Cardiac muscle cell (in vitro differentiated cells and primary cell): ENCODE results near the gene ZNG1B. TPM values are rescaled to one million over a fixed set of nuclear protein-coding genes. Genes with fewer than 3 reads are reported as not detected.
A peak's percentile ranks its signal among the peaks of the same experiment; 100 is the strongest.
"Not testable (repeated sequence)": the region's sequence is repeated elsewhere in the genome, so short reads cannot be mapped to it uniquely, and the experiment has no call there.

Experiments used
- DNase-seq, 2 donors: peaks; one replicate each; pipeline versions ENCODE4 v3.0.0 to v3.0.0-alpha.2; 2010 to 2017; ENCODE audit warnings: low read depth in 1 of 2, low spot score in 1 of 2
- H3K27ac ChIP-seq: fragments of 200-600 bp; sonication (generic); 2 replicates; pipeline ENCODE4 v1.5.1; 2016
- H3K27me3 ChIP-seq: fragments of 200-600 bp; sonication (generic); 2 replicates; pipeline ENCODE4 v1.6.0; 2016; ENCODE audit warnings: control low read depth
- H3K36me3 ChIP-seq: fragments of 200-600 bp; sonication (generic); 2 replicates; pipeline ENCODE4 v1.5.1; 2016; ENCODE audit warnings: control low read depth
- H3K4me1 ChIP-seq: fragments of 200-600 bp; sonication (generic); 2 replicates; pipeline ENCODE4 v1.8.1; 2017; ENCODE audit warnings: low read depth, mild to moderate bottlenecking, mixed run types
- H3K4me3 ChIP-seq: fragments of 200-600 bp; sonication (generic); 2 replicates; pipeline ENCODE4 v1.5.1; 2016; ENCODE audit warnings: mild to moderate bottlenecking
- H3K9me3 ChIP-seq: fragments of 200-600 bp; sonication (generic); 2 replicates; pipeline ENCODE4 v1.5.1; 2017; ENCODE audit warnings: low read depth, mild to moderate bottlenecking, control low read depth
- polyA plus RNA-seq: library from polyadenylated mRNA; unstranded; fragments of >200 nt; fragmentation: Nextera tagmentation; extraction: Ambion mirVana; gene quantifications from 2 replicates; pipeline ENCODE4 v1.2.1, GENCODE V29; 2016
- total RNA-seq: library from RNA; depleted of rRNA; stranded (reverse); fragments of >200 nt; gene quantifications from 2 replicates; pipeline ENCODE4 v1.2.3, GENCODE V29; 2016

ZNG1B gene
- total and polyA plus RNA-seq, 2 experiments from 2014 or later, result 48.0 to 138 TPM

DNA sequence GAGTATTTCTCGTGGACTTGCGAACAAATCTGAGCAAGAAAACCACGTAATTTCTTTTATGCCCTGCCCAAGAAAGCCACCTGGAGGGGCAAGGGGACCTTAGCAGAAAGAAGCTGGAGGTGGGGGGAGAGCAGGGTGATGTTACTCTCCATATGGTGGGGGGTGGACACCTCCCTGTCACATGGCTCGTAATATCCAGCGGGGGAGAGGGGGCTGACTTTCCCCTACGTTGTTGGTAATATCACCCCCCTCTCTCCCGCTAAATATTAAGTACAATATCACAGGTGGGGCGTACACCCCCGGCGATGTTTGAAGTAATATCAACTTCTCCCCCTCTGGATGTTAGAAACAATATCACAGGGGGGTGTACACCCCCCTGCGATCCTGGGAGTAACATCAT lies 70.7 kb downstream of the ZNG1B start:
- H3K9me3 ChIP-seq, H3K4me1 ChIP-seq, DNase-seq, H3K4me3 ChIP-seq, H3K27ac ChIP-seq, H3K36me3 ChIP-seq: not testable (repeated sequence)
- H3K27me3 ChIP-seq, result peaks cover 73% of the 10 kb centered on the region

DNA sequence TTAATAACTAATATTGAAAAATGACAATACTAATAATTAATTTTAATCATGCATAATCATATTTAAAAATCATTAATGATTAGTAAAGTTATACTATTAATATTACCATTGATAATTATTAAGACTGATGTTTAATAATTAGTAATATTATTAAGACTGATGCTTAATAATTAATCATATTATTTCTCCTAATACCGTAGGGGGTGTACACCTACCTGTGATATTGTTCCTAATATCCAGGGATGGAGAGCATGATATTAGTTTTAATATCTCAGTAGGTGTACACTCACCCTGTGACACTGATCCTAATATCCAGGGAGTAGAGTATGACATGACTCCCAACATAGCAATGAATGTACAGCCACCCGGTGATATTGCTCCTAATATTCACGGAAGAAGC lies 73.4 kb downstream of the ZNG1B start:
- not testable (repeated sequence) for H3K4me3 ChIP-seq, DNase-seq, H3K4me1 ChIP-seq, H3K27ac ChIP-seq, H3K36me3 ChIP-seq, H3K9me3 ChIP-seq
- peaks cover 59% of the 10 kb centered on the region for H3K27me3 ChIP-seq

DNA sequence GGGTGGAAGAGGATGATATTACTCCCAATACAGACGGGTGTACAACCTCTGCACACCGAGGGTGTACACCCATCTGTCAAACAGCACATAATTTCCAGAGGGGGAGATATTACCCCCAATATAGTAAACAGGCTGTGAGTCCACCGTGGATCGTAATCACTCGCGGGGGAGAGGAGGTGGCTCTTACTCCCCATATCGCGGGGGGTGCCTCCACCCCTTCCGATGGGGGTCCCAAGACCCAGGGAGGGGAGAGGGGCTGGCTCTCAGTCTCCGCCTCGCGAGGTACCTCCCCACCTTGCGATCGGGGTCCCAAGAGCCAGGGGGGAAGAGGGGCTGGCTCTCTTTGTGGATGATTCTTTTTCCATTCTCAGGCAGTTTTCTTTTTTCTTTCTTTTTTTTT lies 74.4 kb downstream of the ZNG1B start:
- H3K4me3 ChIP-seq, DNase-seq, H3K27ac ChIP-seq, H3K9me3 ChIP-seq, H3K36me3 ChIP-seq, H3K4me1 ChIP-seq: not testable (repeated sequence)
- H3K27me3 ChIP-seq, result peaks cover 50% of the 10 kb centered on the region

DNA sequence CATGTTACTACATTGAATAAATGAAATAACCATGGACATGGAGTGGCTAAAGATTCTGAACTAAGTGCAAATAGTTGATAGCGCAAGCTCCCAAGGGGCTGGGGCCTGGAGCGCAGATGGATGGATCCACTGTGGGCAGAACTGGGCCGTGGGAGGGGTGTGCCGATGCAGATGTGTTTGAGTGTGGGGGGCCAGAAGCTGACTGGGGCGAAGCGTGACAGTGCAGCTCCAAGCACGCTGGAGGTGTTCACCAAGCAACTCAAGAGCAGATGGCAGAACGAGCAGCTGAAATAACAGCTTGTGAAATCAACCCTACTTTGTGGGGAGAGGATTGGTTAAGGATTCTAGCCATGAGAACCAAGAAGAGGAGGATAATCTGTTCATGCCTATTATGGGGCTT lies 78.0 kb downstream of the ZNG1B start:
- H3K4me1 ChIP-seq, H3K27ac ChIP-seq, H3K4me3 ChIP-seq, H3K9me3 ChIP-seq, H3K36me3 ChIP-seq, DNase-seq: not testable (repeated sequence)
- H3K27me3 ChIP-seq, result peaks cover 20% of the 10 kb centered on the region

DNA sequence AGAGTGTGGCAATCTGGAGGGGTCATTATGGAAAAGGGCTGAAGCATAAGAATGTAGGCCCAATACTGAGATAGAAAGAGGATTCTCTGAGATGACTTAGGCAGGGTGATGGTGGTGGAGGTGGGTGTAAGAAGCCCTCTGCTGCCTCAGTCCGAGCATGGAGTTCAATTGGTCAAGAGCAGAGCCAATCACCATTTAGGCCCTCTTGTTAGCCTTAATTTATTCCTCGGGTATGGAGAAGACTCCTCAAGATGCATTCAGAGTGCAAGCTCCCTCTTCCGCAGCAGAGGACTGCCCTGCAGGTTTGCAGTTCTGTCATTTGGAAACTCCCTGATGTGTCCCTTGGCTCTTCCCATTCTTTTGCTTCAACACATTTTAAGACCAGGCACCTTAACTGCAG lies 78.5 kb downstream of the ZNG1B start:
- H3K9me3 ChIP-seq, H3K36me3 ChIP-seq: not testable (repeated sequence)
- H3K27me3 ChIP-seq, result peaks cover 20% of the 10 kb centered on the region

DNA sequence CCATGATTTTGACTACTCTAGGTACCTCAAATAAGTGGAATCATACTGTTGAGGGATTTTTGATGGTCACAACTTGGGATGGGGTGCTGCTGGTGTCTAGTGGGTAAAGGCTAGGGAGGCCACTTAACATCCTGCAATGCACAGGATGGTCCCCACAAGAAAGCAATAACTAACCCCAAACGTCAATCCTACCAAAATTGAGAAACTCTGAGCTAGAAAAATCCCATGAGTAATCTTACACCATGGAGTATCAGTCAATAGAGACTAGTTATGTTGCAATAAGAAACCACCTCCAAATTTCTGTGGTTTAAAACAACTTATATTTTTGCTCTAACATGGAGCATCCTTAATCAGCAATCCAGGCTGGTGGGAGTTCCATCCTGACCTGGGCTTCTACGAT lies 79.5 kb downstream of the ZNG1B start:
- H3K27ac ChIP-seq, H3K4me3 ChIP-seq, DNase-seq, H3K4me1 ChIP-seq, H3K36me3 ChIP-seq, H3K9me3 ChIP-seq: not testable (repeated sequence)
- H3K27me3 ChIP-seq, result peaks cover 12% of the 10 kb centered on the region

More for the DNA sequence above, 78.5 kb downstream of the ZNG1B start:
- H3K27ac ChIP-seq, H3K4me1 ChIP-seq, DNase-seq, H3K4me3 ChIP-seq: not testable (repeated sequence)

DNA sequence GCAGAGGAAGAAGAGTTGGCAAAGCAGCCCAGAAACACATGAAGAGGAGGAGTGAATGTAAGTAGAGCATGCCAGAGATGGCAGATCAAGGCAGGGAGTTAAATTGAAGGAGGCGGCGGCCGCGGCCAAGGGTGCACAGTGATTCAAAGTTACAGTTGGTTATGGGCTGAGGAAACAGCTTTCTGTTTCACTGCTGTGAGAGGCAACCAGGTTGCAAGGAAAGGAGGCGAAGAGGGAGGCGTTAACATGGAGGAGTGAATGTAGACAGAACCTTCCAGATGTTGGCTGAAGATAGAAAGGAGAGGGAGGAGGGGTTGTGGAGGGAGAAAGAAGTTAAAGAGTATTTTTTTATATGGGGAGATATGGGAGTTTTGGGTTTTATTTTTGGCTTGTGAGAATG lies 83.3 kb downstream of the ZNG1B start:
- H3K4me1 ChIP-seq, H3K4me3 ChIP-seq, DNase-seq, H3K27me3 ChIP-seq, H3K9me3 ChIP-seq, H3K27ac ChIP-seq, H3K36me3 ChIP-seq: not testable (repeated sequence)

DNA sequence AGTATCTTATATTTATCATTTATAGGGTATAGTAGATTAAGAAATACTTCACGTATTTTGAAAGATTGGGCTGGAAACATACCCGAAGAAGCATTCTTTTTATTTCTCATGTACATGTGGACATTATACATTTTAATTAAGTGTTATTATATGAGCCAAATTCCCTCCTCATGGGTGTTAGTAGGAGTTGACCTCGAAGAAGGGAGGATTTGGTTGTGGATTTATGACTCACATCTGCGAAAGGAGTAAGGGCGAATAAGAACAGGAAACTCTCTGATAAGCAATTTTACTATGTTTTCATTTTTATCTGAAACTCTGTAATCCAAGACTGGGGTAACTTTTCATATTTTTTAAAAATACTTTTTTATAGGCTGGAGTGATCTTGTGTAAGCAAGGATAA lies 84.0 kb downstream of the ZNG1B start:
- DNase-seq, result peak in 1 of 2 donors; percentile 38
- not testable (repeated sequence) for H3K27ac ChIP-seq, H3K36me3 ChIP-seq, H3K4me3 ChIP-seq, H3K27me3 ChIP-seq, H3K4me1 ChIP-seq, H3K9me3 ChIP-seq

DNA sequence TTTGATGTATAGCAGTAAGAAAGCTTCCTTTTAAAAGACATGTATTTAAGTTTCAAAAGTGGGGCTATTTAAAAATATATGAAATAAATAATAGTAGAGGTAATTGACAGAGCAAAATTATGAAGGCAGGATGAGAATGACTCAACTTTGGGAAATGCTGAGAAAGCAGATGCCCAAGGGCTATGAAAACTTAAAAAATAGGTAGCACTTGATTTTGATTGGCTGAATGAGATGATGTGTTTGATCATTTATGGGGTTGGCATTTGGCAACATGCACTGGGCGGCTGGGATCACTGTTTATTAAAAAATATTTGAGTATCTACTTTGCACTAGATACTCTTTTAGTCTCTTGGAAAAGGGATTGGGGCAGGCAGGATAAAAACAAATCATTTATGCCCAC lies 87.5 kb downstream of the ZNG1B start:
- H3K27ac ChIP-seq, H3K27me3 ChIP-seq, H3K9me3 ChIP-seq, H3K36me3 ChIP-seq, H3K4me3 ChIP-seq, H3K4me1 ChIP-seq, DNase-seq: not testable (repeated sequence)

DNA sequence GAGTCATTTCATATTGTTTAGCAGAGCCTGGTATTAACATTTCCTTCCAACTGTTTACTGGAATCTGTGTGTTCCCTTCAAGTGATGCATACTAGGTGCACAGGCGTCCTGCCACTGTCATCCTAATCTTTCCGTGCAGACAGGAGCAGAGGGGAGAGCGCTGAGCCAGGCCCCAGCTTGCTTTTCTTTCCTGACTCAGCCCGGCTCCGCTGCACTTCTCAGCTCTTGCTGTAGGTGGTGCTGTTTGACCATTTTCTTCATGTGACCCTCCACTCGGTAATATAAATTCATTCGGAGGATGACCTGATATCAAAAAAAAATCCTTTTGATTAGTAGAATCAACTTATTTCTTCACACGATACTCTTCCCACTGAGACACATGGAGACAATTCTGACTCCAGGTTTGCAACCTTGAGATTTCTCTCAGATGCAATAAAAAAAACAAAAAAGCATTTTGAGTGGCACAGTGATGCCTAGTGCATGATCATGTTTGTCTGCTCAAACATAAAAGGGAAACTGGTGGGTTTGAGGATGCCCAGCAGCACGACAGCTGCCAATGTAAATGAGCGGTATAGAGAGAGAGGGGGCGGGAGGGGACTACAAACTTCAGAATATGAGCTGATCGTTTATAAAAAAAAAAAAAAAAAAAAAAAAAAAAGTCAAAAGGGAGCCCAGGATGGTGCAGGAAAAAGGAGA lies 90.0 kb downstream of the ZNG1B start:
- H3K4me3 ChIP-seq, H3K27me3 ChIP-seq, H3K9me3 ChIP-seq, H3K27ac ChIP-seq, H3K36me3 ChIP-seq, DNase-seq, H3K4me1 ChIP-seq: not testable (repeated sequence)

DNA sequence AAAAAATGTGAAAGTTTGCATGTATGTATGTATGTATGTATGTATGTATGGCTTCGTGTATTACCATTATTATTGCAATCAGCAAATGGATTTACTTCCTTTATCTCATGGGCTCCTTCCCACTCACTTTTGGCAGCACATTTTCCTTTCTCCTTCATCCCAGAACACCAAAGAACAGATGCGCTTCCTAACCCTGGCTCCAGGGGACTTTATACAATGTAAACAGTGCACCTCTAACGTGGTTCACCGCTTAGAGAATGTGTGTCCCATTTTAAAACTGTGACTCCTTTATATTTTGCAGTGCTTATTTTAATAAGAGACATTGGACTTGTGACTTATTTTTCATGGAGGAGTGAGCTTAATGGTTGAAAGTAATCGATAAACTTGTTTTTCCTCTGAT lies 90.6 kb downstream of the ZNG1B start:
- not testable (repeated sequence) for H3K9me3 ChIP-seq, H3K4me1 ChIP-seq, H3K36me3 ChIP-seq

DNA sequence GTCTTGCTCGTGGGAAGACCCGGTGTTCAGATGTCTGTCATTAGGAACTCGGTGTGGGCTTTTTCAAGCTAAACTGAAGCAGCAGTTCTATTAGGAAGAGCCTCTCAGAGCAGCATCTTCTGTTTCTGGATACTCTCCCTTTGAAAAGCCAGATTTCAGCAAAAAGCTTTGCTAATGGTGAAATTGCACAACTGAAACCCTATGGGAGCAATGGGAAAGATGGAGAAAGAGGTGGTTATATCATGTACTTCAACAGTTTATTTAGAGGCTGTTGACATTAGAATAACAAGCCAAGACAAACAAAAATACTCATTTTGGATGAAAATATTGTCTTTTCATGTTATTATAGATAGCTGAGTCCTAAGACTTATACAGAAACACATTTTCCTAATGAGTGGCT lies 91.4 kb downstream of the ZNG1B start:
- not testable (repeated sequence) for H3K9me3 ChIP-seq, H3K4me3 ChIP-seq, H3K36me3 ChIP-seq, H3K27ac ChIP-seq, H3K27me3 ChIP-seq, H3K4me1 ChIP-seq, DNase-seq

More for the DNA sequence above, 90.6 kb downstream of the ZNG1B start:
- DNase-seq, H3K27ac ChIP-seq, H3K4me3 ChIP-seq, H3K27me3 ChIP-seq: not testable (repeated sequence)

DNA sequence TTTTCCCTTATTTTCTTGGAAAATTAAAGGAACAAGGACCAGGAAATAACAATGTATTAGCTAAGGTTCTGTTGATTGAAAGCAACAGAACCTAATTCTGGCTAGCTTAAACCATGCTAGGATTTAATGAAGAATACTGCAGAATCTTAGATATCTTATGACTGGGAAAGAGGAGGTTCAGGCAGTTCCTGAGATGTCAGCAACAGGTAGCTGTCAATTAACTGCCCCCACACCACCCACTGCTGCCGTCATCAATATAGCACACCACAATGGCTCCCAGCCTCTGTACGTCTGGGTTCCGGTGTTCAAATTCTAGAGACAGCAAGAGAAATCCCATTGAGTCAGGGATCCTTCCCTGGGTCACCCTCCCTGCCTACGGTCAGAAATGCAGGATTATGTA lies 95.5 kb downstream of the ZNG1B start:
- not testable (repeated sequence) for H3K4me1 ChIP-seq, H3K4me3 ChIP-seq
- H3K27me3 ChIP-seq, result peaks cover 14% of the 10 kb centered on the region

DNA sequence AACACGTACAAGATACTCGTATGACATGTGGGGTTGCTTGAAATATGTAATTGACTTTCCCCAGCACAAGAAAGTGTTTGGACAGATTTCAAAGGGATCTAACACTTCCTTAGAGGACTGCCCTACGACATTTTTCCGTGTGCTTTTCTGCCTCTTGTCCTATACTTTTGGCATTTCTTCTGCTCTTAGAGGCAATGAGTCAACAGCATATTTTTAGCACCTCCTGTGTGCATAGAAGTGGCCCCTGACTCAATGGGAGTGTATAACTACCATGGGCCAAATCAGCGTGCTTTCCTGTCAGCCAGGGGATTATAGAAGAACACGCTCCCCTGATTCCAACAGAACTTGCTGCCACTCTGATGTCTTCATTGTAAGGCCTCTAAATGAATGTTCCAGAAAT lies 99.1 kb downstream of the ZNG1B start:
- H3K4me3 ChIP-seq, H3K9me3 ChIP-seq, H3K27ac ChIP-seq, DNase-seq, H3K4me1 ChIP-seq, H3K36me3 ChIP-seq: not testable (repeated sequence)
- H3K27me3 ChIP-seq, result peaks cover 24% of the 10 kb centered on the region

More for the DNA sequence above, 95.5 kb downstream of the ZNG1B start:
- DNase-seq, H3K27ac ChIP-seq, H3K9me3 ChIP-seq, H3K36me3 ChIP-seq: not testable (repeated sequence)

DNA sequence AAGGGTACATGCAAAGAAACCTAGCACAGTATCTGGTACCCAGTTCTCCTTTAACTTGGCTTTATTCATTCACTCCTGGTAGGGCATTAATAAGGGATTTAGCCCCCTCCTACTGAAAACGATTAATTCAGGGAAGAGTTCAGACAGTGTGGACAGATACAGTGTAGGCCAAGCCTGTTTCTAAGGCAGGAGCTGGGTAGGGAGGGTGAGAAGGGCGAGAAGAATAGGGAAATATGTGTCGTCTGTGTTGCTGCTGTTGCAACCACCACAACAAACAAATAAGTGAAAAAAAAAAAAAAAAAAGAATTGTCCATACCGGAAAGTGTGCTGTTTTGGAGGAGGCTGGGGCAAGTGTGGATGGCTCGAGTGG lies 103.3 kb downstream of the ZNG1B start:
- H3K27ac ChIP-seq, H3K9me3 ChIP-seq: not testable (repeated sequence)
- H3K27me3 ChIP-seq, result peaks cover 45% of the 10 kb centered on the region

More for the DNA sequence above, 103.3 kb downstream of the ZNG1B start:
- not testable (repeated sequence) for H3K36me3 ChIP-seq, DNase-seq, H3K4me1 ChIP-seq, H3K4me3 ChIP-seq
